ENCODE data around the gene HSBP1L1.

Gene HSBP1L1

DNA sequence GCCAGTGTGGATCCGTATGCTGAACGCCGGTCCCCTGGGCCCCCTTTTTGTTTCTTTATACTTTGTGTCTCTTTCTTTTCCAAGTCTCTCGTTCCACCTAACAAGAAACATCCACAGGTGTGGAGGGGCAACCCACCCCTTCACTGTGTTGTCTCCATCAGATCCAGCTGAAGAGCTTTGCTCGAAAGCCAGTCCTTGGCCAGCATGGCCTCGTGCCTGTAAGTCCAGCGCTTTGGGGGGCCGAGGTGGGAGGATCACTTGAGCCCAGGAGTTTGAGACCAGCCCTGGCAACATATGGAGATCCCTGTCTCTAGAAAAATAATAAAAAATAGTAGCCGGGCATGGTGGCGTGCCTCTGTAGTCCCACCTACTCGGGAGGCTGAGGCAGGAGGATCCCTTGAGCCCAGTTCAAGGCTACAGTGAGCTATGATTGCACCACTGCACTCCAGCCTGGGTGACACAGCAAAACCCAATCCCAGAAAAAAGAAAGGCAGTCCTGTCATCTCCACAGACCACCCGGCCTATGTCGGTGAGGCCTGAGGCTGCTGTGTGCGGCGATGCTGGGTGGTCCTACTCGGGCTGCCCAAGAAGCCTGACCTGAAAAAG lies 3.4 kb upstream of the HSBP1L1 start:
- no peak overlapping the region for H3K27ac ChIP-seq (ENCODE audit: low read depth, low read length)

DNA sequence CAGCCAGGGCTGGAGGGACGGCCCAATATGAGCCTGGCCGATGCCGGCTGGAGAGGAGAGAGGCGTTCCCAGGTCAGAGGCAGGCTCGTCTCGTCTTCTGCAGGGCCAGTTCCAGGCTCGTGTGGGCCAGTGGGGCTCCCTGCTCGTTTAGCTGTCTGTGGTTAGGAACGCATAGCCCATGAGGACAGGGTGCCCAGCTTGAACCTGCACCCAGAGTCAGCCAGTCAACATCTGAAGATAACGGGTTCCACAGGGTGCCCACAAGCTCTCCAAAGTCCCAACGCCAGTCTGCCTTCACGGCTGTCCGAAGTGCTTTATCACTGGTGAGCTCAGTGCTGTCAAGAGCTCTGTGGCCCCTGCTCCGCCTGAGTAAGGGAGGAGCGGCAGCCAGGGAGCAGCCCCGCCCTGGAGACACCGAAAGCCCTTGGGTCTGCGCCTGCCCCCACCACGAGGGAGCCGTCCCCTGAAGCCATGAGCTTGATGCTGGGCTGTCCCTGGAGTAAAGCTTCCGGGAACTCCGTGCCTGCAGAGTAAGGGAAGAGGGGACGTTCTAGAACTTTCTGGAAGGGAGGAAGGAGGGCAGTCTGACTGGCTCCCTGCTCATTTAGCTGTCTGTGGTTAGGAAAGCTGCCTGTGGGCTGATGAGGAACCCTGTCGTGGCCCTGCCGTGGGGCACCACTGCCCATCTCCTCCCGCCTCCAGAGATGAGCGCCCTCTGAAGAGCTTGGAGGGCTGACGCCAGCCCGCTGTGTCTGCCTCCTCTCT lies 2.7 kb upstream of the HSBP1L1 start:
- Histone ChIP-seq H3K4me1 (ENCODE audit: control insufficient read depth in 5 of 5, insufficient read depth in 5 of 5, low read length in 5 of 5) (peaks cover 3 to 22% (median 17%) of the 10 kb centered on the region in 5 donors), H3K27ac (ENCODE audit: low read depth, low read length) (no peak overlapping the region), H3K36me3 (ENCODE audit: control insufficient read depth in 5 of 5, insufficient read depth in 5 of 5, low read length in 5 of 5) (no peaks in the 10 kb centered on the region)

More for the DNA sequence above, 3.4 kb upstream of the HSBP1L1 start:
- H3K9me3 ChIP-seq (ENCODE audit: control insufficient read depth in 5 of 5, low read length in 5 of 5): no peaks in the 10 kb centered on the region
- H3K9ac ChIP-seq (ENCODE audit: low read length in 5 of 5): no peak overlapping the region
- H3K27me3 ChIP-seq (ENCODE audit: control insufficient read depth in 5 of 5, insufficient read depth in 4 of 5, low read length in 5 of 5): peaks cover 0 to 11% (median 2%) of the 10 kb centered on the region in 5 donors
- peaks cover 3 to 22% (median 17%) of the 10 kb centered on the region in 5 donors for H3K4me1 ChIP-seq (ENCODE audit: control insufficient read depth in 5 of 5, insufficient read depth in 5 of 5, low read length in 5 of 5)
- no peaks in the 10 kb centered on the region for H3K36me3 ChIP-seq (ENCODE audit: control insufficient read depth in 5 of 5, insufficient read depth in 5 of 5, low read length in 5 of 5)
- no peak overlapping the region for H3K4me3 ChIP-seq (ENCODE audit: low read depth in 1 of 5, low read length in 5 of 5)

DNA sequence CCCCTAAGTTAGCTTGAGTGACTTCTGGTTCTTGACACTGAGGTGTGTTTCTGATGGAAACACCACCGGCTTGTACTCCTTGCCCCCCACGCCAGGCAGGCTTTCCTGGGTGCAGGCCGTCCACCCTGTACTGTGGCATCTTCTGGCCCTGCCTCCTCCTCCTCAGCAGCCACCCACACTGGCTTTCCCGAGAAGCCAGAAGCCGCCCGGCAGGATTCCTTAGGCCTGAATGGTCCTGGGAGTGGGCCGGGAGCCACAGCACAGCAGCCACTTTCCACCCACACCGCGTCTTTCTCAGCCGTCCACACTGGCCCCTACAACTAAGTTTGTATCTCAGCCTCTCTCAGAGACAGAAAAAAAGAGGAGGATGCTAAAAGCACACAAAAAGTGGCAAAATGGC lies 2.1 kb upstream of the HSBP1L1 start:
- no peaks in the 10 kb centered on the region for H3K9me3 ChIP-seq (ENCODE audit: control insufficient read depth in 5 of 5, low read length in 5 of 5)
- no peak overlapping the region for H3K27ac ChIP-seq (ENCODE audit: low read depth, low read length)
- peaks cover 3 to 22% (median 19%) of the 10 kb centered on the region in 5 donors for H3K4me1 ChIP-seq (ENCODE audit: control insufficient read depth in 5 of 5, insufficient read depth in 5 of 5, low read length in 5 of 5)
- peaks cover 0 to 11% (median 2%) of the 10 kb centered on the region in 5 donors for H3K27me3 ChIP-seq (ENCODE audit: control insufficient read depth in 5 of 5, insufficient read depth in 4 of 5, low read length in 5 of 5)
- H3K9ac ChIP-seq (ENCODE audit: low read length in 5 of 5): no peak overlapping the region
- H3K36me3 ChIP-seq (ENCODE audit: control insufficient read depth in 5 of 5, insufficient read depth in 5 of 5, low read length in 5 of 5): no peaks in the 10 kb centered on the region
- H3K4me3 ChIP-seq (ENCODE audit: low read depth in 1 of 5, low read length in 5 of 5): no peak overlapping the region

More for the DNA sequence above, 2.7 kb upstream of the HSBP1L1 start:
- Histone ChIP-seq H3K9ac (ENCODE audit: low read length in 5 of 5) (no peak overlapping the region), H3K4me3 (ENCODE audit: low read depth in 1 of 5, low read length in 5 of 5) (no peak overlapping the region), H3K27me3 (ENCODE audit: control insufficient read depth in 5 of 5, insufficient read depth in 4 of 5, low read length in 5 of 5) (peaks cover 0 to 11% (median 2%) of the 10 kb centered on the region in 5 donors), H3K9me3 (ENCODE audit: control insufficient read depth in 5 of 5, low read length in 5 of 5) (no peaks in the 10 kb centered on the region)

DNA sequence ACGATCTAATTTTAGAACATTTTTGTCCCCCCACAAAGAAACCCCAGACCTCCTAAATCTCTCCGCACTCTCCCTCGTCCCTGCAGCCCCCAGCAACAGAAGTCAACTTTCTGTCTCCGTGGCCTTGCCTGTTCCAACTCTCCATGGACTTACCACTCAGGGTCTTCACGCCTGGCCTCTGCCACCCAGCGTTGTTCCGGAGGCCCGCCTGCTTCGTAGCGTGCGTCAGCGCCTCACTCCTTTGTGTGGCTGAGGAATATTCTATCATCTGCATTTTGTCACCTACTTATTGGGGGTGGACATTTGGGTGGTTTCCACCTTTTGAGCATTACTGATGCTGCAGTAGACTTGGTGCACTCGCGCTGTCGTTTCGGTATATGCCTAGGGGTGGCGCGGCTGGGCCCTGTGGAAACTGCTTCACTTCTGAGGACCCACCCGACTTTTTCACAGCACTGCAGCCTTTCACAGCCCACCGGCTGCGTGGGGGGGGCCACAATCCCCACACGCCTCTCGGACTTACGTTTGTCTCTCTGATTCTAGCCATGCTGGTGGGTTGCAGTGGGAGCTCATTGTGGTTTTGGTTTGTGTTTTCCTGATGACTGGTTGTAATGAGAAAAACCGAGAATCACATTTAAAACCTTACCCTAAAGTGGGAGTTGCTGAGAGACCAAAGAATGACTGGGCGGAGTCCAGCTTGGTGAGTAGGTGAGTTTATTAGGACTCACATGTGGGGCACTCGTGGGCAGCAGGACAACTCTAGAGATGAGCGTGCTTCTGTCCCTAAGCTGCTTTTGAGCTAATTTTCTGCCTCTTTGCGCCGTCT lies 1.4 kb upstream of the HSBP1L1 start:
- Histone ChIP-seq H3K9ac (ENCODE audit: low read length in 5 of 5) (no peak overlapping the region), H3K4me1 (ENCODE audit: control insufficient read depth in 5 of 5, insufficient read depth in 5 of 5, low read length in 5 of 5) (peaks cover 3 to 22% (median 19%) of the 10 kb centered on the region in 5 donors), H3K27ac (ENCODE audit: low read depth, low read length) (no peak overlapping the region), H3K9me3 (ENCODE audit: control insufficient read depth in 5 of 5, low read length in 5 of 5) (no peaks in the 10 kb centered on the region), H3K27me3 (ENCODE audit: control insufficient read depth in 5 of 5, insufficient read depth in 4 of 5, low read length in 5 of 5) (peaks cover 0 to 11% (median 2%) of the 10 kb centered on the region in 5 donors), H3K4me3 (ENCODE audit: low read depth in 1 of 5, low read length in 5 of 5) (no peak overlapping the region), H3K36me3 (ENCODE audit: control insufficient read depth in 5 of 5, insufficient read depth in 5 of 5, low read length in 5 of 5) (peaks cover 0 to 4% (median 0%) of the 10 kb centered on the region in 5 donors)

DNA sequence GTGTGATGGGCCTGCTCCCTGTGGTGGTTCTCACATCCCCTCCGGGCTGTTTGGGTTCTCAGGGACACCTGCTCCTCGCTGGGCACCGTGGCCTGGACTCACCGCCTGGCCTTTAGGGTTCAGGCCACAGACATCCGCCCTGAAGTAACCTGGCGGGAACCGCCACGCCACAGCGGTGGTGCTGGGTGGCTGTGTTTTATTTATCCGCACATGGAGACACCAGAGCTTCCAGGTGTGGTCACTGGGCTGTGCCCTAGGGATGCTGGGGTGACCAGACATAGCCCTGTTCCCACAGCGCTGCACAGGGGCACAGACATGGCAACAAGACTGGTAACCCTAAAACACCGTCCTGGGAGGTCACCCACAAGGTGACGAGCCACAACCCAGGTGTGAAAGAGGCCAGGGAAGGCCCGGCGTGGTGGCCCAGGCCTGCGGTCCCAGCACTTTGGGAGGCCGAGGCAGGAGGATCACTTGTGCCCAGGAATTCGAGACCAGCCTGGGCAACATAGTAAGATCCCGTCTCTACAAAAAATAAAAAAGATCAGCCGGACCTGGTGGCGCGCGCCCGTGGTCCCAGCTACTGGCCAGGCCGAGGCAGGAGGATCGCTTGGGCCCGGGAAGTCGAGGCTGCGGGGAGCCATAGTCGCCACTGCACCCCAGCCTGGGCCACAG lies 649 bp upstream of the HSBP1L1 start:
- H3K36me3 ChIP-seq (ENCODE audit: control insufficient read depth in 5 of 5, insufficient read depth in 5 of 5, low read length in 5 of 5): peaks cover 0 to 4% (median 0%) of the 10 kb centered on the region in 5 donors
- H3K27me3 ChIP-seq (ENCODE audit: control insufficient read depth in 5 of 5, insufficient read depth in 4 of 5, low read length in 5 of 5): peaks cover 0 to 11% (median 2%) of the 10 kb centered on the region in 5 donors
- H3K27ac ChIP-seq (ENCODE audit: low read depth, low read length): no peak overlapping the region
- peaks cover 3 to 22% (median 19%) of the 10 kb centered on the region in 5 donors for H3K4me1 ChIP-seq (ENCODE audit: control insufficient read depth in 5 of 5, insufficient read depth in 5 of 5, low read length in 5 of 5)
- no peaks in the 10 kb centered on the region for H3K9me3 ChIP-seq (ENCODE audit: control insufficient read depth in 5 of 5, low read length in 5 of 5)
- peak overlapping the region in 4 of 5 donors; percentile 64 to 72 (median 68) for H3K4me3 ChIP-seq (ENCODE audit: low read depth in 1 of 5, low read length in 5 of 5)
- H3K9ac ChIP-seq (ENCODE audit: low read length in 5 of 5): peak overlapping the region in 1 of 5 donors; percentile 41

DNA sequence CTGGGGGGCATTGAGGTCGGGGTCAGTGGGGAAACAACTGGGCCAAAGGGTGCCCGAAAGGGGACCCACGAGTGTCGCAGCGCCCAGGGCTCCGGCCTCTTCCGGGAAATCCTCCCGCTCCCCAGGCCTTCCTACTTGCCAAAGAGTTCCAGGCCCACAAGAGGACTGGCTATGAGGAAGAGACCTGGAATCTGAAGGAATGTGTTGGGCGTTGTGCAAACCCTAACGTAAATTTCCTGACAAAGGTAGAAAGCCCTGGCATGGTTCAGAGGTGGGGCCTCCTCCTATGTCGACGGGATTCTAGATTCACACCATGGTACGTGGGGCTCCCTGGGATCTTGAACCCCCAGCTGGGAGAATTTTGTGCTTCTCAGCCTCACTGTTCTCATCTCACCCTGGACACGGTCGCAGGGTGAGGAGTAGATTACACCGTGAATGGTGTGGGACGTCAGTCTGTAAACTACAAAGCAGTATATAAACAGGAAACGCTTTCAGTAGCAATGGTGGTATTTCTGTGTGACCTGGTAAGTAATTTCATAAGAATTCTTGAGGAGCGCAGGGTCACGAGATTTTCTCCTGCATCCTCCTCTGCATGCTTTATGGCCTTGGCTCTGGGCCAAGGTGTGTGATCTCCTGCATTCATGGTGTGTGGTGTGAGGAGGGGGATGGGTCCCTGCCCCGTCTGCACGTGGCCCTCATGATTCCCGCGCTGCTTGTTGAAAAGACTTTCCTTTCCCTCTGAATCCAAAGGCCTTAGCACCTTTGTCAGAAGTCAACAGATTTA lies 868 bp downstream of the HSBP1L1 start:
- Histone ChIP-seq H3K36me3 (ENCODE audit: control insufficient read depth in 5 of 5, insufficient read depth in 5 of 5, low read length in 5 of 5) (peaks cover 0 to 14% (median 3%) of the 10 kb centered on the region in 5 donors), H3K4me1 (ENCODE audit: control insufficient read depth in 5 of 5, insufficient read depth in 5 of 5, low read length in 5 of 5) (peaks cover 3 to 22% (median 19%) of the 10 kb centered on the region in 5 donors), H3K4me3 (ENCODE audit: low read depth in 1 of 5, low read length in 5 of 5) (peak overlapping the region; percentile 64 to 72 (median 69)), H3K27ac (ENCODE audit: low read depth, low read length) (peak overlapping the region; percentile 10), H3K9me3 (ENCODE audit: control insufficient read depth in 5 of 5, low read length in 5 of 5) (no peaks in the 10 kb centered on the region), H3K27me3 (ENCODE audit: control insufficient read depth in 5 of 5, insufficient read depth in 4 of 5, low read length in 5 of 5) (peaks cover 0 to 7% (median 2%) of the 10 kb centered on the region in 5 donors), H3K9ac (ENCODE audit: low read length in 5 of 5) (peak overlapping the region; percentile 26 to 83 (median 81))

DNA sequence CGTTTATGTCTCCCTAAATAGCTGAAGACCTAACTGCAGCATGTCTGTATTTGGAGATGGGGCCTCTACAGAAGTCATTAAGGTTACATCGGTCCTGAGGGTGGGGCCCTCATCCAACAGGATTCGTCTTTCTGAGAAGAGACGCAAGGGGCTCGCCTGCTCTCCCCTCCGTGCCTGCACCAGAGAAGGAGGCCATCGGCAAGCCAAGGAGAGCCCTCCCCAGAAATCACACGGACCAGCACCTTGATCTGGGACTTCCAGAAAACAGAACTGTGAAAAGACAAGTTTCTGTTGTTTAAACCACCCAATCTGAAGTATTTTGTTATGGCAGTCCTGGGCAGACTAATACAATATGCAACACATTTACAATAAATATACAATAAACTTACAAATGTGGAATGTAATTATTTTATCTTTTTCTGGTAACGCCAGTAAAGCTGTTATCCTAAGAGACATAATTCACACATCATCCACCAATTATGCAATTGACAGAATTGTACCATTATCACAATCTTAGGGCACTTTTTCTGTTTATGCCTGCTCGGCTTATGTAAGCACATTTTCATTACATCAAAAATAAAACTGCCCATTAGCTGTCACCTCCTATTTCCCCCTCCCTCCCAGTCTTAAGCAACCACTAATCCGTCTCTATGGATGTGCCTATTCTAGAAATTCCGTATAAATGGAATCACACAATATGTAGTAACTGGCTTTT lies 6.1 kb downstream of the HSBP1L1 start:
- Histone ChIP-seq H3K27me3 (ENCODE audit: control insufficient read depth in 5 of 5, insufficient read depth in 4 of 5, low read length in 5 of 5) (no peaks in the 10 kb centered on the region), H3K9me3 (ENCODE audit: control insufficient read depth in 5 of 5, low read length in 5 of 5) (no peaks in the 10 kb centered on the region), H3K9ac (ENCODE audit: low read length in 5 of 5) (no peak overlapping the region), H3K4me3 (ENCODE audit: low read depth in 1 of 5, low read length in 5 of 5) (no peak overlapping the region), H3K27ac (ENCODE audit: low read depth, low read length) (no peak overlapping the region), H3K4me1 (ENCODE audit: control insufficient read depth in 5 of 5, insufficient read depth in 5 of 5, low read length in 5 of 5) (peaks cover under 1 to 7% (median 1%) of the 10 kb centered on the region in 5 donors), H3K36me3 (ENCODE audit: control insufficient read depth in 5 of 5, insufficient read depth in 5 of 5, low read length in 5 of 5) (peaks cover 6 to 55% (median 43%) of the 10 kb centered on the region in 5 donors)

DNA sequence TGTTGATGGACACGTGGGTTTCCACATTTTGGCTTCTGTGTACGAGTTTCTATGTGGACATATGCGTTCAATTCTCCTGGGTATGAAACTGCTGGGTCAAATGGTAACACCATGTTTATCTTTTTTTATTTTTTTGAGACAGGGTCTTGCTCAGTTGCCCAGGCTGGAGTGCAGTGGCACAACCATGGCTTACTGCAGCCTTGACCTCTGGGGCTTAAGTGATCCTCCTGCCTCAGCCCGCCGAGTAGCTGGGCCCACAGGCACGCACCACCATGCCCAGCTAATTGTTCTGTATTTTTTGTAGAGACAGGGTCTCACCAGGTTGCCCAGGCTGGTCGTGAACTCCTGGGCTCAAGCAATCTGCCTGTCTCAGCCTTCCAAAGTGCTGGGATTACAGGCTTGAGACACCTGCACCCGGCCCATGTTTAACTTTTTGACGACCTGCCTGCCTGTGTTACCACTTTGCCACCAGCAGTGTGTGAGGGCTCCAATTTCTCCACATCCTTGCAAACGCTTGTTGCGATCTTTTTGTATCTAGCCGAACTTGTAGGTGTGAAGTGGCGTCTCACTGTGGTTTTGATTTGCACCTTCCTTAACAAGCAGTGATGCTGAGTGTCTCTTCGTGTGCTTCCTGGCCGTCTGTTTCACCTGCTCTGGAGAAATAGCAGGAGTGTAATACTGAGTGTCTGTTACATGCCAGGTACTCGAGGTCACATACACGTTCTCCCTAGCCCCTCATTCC lies 6.9 kb downstream of the HSBP1L1 start:
- no peak overlapping the region for H3K9ac ChIP-seq (ENCODE audit: low read length in 5 of 5)
- no peaks in the 10 kb centered on the region for H3K9me3 ChIP-seq (ENCODE audit: control insufficient read depth in 5 of 5, low read length in 5 of 5)
- peaks cover 6 to 63% (median 45%) of the 10 kb centered on the region in 5 donors for H3K36me3 ChIP-seq (ENCODE audit: control insufficient read depth in 5 of 5, insufficient read depth in 5 of 5, low read length in 5 of 5)
- no peaks in the 10 kb centered on the region for H3K27me3 ChIP-seq (ENCODE audit: control insufficient read depth in 5 of 5, insufficient read depth in 4 of 5, low read length in 5 of 5)
- peaks cover 0 to 5% (median 0%) of the 10 kb centered on the region in 5 donors for H3K4me1 ChIP-seq (ENCODE audit: control insufficient read depth in 5 of 5, insufficient read depth in 5 of 5, low read length in 5 of 5)
- H3K27ac ChIP-seq (ENCODE audit: low read depth, low read length): no peak overlapping the region
- H3K4me3 ChIP-seq (ENCODE audit: low read depth in 1 of 5, low read length in 5 of 5): no peak overlapping the region

Measured in subcutaneous abdominal adipose tissue (tissue), 5 donors.